Panc1 (cell line): ENCODE results near the gene ZNF335.

Experiments
- CTCF ChIP-seq: fragments of 450-650 bp; IDR thresholded peaks from 2 replicates; pipeline ENCODE4 v1.5.1; 2017; ENCODE audit warnings: mild to moderate bottlenecking
- TCF7L2 ChIP-seq: IDR thresholded peaks from 2 replicates; pipeline ENCODE4 v1.6.1; 2011; ENCODE audit warnings: mild to moderate bottlenecking, low read depth, low read length, inconsistent platforms

GRCh38 chr20:45921337-45922189 lies 50.4 kb downstream of the ZNF335 start:
- no peak for TF ChIP-seq CTCF
- TF ChIP-seq TCF7L2: no peak
